GM12864 (cell line): ENCODE measurements around the gene ZDHHC1.

ENCODE experiments used
- DNase-seq: peaks from one replicate; pipeline ENCODE4 v3.0.0-alpha.2; 2011; ENCODE audit warnings: low read depth
- H3K4me3 ChIP-seq: 2 replicates; pipeline ENCODE4 v1.5.1; 2011; ENCODE audit warnings: mild to moderate bottlenecking, low read depth, low read length, control low read depth
- CTCF ChIP-seq: IDR thresholded peaks from 2 replicates; pipeline ENCODE4 v1.5.1; 2011; ENCODE audit warnings: low read depth, mild to moderate bottlenecking, moderate library complexity, low read length, control low read depth, inconsistent platforms; ENCODE audit errors: missing control alignments

The ZDHHC1 gene

GRCh38 chr16:67393788-67394154 is 22.5 kb downstream of the ZDHHC1 start:
- no peak for DNase-seq
- no peak for TF ChIP-seq CTCF
- no peak overlapping the region for H3K4me3 ChIP-seq

GRCh38 chr16:67393111-67393787 is 23.0 kb downstream of the ZDHHC1 start, which contains the start of gene TPPP3:
TSS of gene TPPP3 (minus strand) at chr16:67393498. CDS start at chr16:67391111, 2,387 bp downstream.
- TF ChIP-seq CTCF = no peak
- H3K4me3 ChIP-seq = no peak within 1 kb of the TSS
- DNase-seq = no peak

GRCh38 chr16:67392301-67393059 is 23.8 kb downstream of the ZDHHC1 start:
- H3K4me3 ChIP-seq = no peak overlapping the region
- DNase-seq = no peak
- no peak for TF ChIP-seq CTCF

GRCh38 chr16:67391424-67392300 is 24.6 kb downstream of the ZDHHC1 start:
- DNase-seq = no peak
- H3K4me3 ChIP-seq = no peak overlapping the region
- no peak for TF ChIP-seq CTCF

- no peak for TF ChIP-seq CTCF
- no peak overlapping the region for H3K4me3 ChIP-seq
These were observed 25.4 kb downstream of the ZDHHC1 start for GRCh38 chr16:67390816-67391423.

GRCh38 chr16:67389911-67390815 is 26.1 kb downstream of the ZDHHC1 start:
- DNase-seq = no peak
- H3K4me3 ChIP-seq = no peak overlapping the region
- no peak for TF ChIP-seq CTCF

More at GRCh38 chr16:67390816-67391423, 25.4 kb downstream of the ZDHHC1 start:
- DNase-seq = no peak
